IPS DF 4.7 (cell line): ENCODE measurements around the gene CFAP20DC.
"Not testable (repeated sequence)": the region's sequence is repeated elsewhere in the genome, so short reads cannot be mapped to it uniquely, and the experiment has no call there.

ENCODE experiments used
- DNase-seq: peaks from one replicate; pipeline ENCODE4 v3.0.0-alpha.2; 2013; ENCODE audit warnings: low spot score; ENCODE audit errors: extremely low read depth

The CFAP20DC gene

DNA sequence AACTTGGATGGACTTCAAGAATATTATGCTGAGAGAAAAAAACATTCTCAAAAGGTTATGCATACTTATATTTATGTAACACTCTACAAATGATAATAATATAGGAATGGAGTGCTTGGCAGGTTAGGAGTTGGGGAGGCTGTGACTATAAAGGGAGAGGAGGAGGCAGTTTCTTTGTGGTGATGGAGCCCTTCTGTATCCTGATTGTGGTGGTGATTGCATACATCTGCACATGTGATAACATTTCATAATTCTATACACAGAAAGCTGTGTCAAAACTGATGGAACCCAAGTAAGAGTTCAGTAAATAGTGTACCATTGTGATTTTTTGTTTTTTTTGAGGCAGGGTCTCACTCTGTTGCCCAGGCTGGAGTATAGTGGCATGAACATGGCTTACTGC, 351.6 kb downstream of the CFAP20DC start:
- no peak for DNase-seq

- DNase-seq = no peak
These were observed 352.3 kb downstream of the CFAP20DC start for GRCh38 chr3:58697561-58697960.

DNA sequence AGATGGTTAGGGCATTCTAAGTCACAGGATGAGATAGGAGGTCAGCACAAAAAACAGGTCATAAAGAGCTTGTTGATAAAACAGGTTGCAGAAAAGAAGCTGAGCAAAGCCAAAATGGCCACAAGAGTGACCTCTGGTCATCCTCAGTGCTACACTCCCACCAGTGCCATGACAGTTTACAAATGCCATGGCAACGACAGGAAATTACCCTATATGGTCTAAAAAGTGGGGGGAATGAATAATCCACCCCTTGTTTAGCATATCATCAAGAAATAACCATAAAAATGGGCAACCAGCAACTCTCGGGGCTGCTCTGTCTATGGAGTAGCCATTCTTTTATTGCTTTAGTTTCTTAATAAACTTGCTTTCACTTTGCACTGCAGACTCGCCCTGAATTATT, 353.0 kb downstream of the CFAP20DC start:
- not testable (repeated sequence) for DNase-seq

- no peak for DNase-seq
These were observed 353.7 kb downstream of the CFAP20DC start for GRCh38 chr3:58696093-58696492.

GRCh38 chr3:58695284-58695683, 354.5 kb downstream of the CFAP20DC start:
- not testable (repeated sequence) for DNase-seq

DNA sequence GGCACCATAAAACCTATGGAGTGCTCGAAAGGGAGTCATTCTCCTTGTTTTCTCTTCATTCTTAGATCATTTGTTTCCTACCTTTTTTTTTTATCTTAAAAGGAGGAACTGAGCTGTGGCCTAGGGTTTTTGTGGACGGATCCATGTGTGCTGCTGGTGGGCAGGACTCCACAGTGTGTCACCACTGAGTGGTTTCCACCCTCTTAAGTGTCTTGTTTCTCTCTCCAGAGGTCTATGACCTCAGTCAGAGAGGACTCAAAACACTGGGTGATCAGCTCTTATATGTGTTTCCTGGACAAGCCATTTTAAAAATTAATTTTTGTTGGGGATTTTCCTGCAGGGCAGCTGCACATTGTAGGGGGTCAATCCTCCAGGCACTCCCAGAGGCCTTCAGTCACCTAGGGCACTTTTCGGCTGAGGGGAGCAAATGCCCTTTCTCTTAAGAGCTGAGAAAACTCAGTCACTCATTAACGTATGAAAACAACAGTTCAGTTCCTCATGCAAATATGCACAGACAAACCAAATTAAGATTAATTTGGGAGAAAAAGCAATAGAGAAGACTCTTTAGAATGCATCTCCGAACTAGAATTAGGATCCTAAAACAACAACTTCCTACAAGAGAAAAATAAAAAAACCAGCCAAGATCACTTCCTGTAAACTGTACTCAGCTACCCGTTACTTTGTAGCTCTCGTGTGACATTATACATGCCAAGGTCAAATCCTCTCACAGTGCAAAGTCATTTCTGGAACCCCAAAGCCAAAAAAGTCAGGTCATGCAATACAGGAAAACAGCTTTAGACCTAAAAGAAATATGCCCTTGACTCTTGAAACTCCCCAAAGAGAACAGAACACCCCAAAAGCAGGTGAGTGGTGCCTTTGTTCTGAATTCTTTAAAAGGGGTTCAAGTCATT, 355.6 kb downstream of the CFAP20DC start:
- DNase-seq = no peak

GRCh38 chr3:58692484-58692883, 357.3 kb downstream of the CFAP20DC start:
- no peak for DNase-seq
